OCI-LY1 (cell line): Measurements from ENCODE around the gene MAGEB17.

Experiments used
- EZH2 ChIP-seq: fragments of 200-600 bp; sonication (generic), shearing (Covaris generic); IDR thresholded peaks from 2 replicates; pipeline ENCODE4 v1.8.0; 2017; ENCODE audit warnings: borderline replicate concordance, mixed run types, mild to moderate bottlenecking, antibody characterized with exemption, low read length, moderate library complexity, mixed read lengths
- TF ChIP-seq, protein P1 (sequence below): fragments of 200-600 bp; sonication (generic), shearing (Covaris generic); IDR thresholded peaks from 2 replicates; pipeline ENCODE4 v1.5.1; 2017; ENCODE audit warnings: mild to moderate bottlenecking, antibody characterized with exemption, low read length, moderate library complexity, mixed read lengths

GRCh38 chrX:16213961-16214360 is 46.7 kb downstream of the MAGEB17 start:
- TF ChIP-seq EZH2, result no peak
- TF ChIP-seq, protein P1, sequence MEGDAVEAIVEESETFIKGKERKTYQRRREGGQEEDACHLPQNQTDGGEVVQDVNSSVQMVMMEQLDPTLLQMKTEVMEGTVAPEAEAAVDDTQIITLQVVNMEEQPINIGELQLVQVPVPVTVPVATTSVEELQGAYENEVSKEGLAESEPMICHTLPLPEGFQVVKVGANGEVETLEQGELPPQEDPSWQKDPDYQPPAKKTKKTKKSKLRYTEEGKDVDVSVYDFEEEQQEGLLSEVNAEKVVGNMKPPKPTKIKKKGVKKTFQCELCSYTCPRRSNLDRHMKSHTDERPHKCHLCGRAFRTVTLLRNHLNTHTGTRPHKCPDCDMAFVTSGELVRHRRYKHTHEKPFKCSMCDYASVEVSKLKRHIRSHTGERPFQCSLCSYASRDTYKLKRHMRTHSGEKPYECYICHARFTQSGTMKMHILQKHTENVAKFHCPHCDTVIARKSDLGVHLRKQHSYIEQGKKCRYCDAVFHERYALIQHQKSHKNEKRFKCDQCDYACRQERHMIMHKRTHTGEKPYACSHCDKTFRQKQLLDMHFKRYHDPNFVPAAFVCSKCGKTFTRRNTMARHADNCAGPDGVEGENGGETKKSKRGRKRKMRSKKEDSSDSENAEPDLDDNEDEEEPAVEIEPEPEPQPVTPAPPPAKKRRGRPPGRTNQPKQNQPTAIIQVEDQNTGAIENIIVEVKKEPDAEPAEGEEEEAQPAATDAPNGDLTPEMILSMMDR, result no peak
